H1 (cell line): ENCODE data around the gene A2ML1. TPM values are rescaled to one million over a fixed set of nuclear protein-coding genes. Genes with fewer than 3 reads are reported as not detected.

Experiments
- CTCF ChIA-PET: fragments of 300-600 bp; sonication (Branson Sonifier 250); formaldehyde crosslinking; loops from one replicate; lab custom pipeline; 2021; ENCODE audit not compliant: partially characterized antibody; lab: Charles Lee
- POLR2A ChIA-PET: fragments of 300-600 bp; sonication (Branson Sonifier 250); formaldehyde crosslinking; loops from one replicate; lab custom pipeline; 2021; ENCODE audit warnings: inconsistent platforms; ENCODE audit not compliant: partially characterized antibody; lab: Charles Lee
- DNase-seq, 2 experiments: peaks; one replicate each; pipeline versions ENCODE4 v3.0.0 to v3.0.0-alpha.2; 2010 to 2022; ENCODE audit warnings: low spot score in 2 of 2, low read depth in 1 of 2, mixed read lengths in 1 of 2
- FAIRE-seq: peaks from 2 replicates; lab custom pipeline; 2011; peaks lifted over from hg19 to GRCh38; lab: Jason Lieb, UNC
- H2AFZ ChIP-seq: 2 replicates; pipeline ENCODE4 v1.8.1; 2012; ENCODE audit warnings: low read length, inconsistent platforms
- H2AK5ac ChIP-seq: 2 replicates; pipeline ENCODE4 v1.6.1; 2013; ENCODE audit warnings: low read depth, low read length
- H2BK120ac ChIP-seq: replicated peaks from 2 replicates; pipeline ENCODE3; 2013; ENCODE audit warnings: low read depth, low read length, inconsistent platforms
- H2BK12ac ChIP-seq: 2 replicates; pipeline ENCODE4 v1.6.1; 2013; ENCODE audit warnings: low read depth, low read length
- H2BK15ac ChIP-seq: 2 replicates; pipeline ENCODE4 v1.6.1; 2013; ENCODE audit warnings: low read length
- H2BK20ac ChIP-seq: 2 replicates; pipeline ENCODE4 v1.6.1; 2013; ENCODE audit warnings: low read length
- H2BK5ac ChIP-seq: 2 replicates; pipeline ENCODE4 v1.6.1; 2013; ENCODE audit warnings: low read depth, low read length
- H3K14ac ChIP-seq: 2 replicates; pipeline ENCODE4 v1.6.1; 2013; ENCODE audit warnings: inconsistent platforms; ENCODE audit not compliant: insufficient read length
- H3K18ac ChIP-seq: 2 replicates; pipeline ENCODE4 v1.6.1; 2013; ENCODE audit warnings: low read length; ENCODE audit errors: extremely low read depth
- H3K23ac ChIP-seq: 2 replicates; pipeline ENCODE4 v1.6.1; 2013; ENCODE audit warnings: inconsistent platforms; ENCODE audit not compliant: insufficient read length
- H3K23me2 ChIP-seq: 2 replicates; pipeline ENCODE4 v1.6.1; 2013; ENCODE audit warnings: low read depth, low read length
- H3K27ac ChIP-seq: 2 replicates; pipeline ENCODE4 v1.6.1; 2011; ENCODE audit warnings: low read depth, low read length, inconsistent platforms
- H3K27me3 ChIP-seq, 4 experiments: replicated peaks in 1 of 4; 1 replicate in 1 of 4; 2 replicates in 3 of 4; pipeline versions ENCODE4 v1.6.1 to v1.8.1; 2011 to 2013; ENCODE audit warnings: low read length in 3 of 4, mild to moderate bottlenecking in 3 of 4, inconsistent platforms in 2 of 4, mixed read lengths in 2 of 4, moderate library complexity in 1 of 4; ENCODE audit not compliant: control insufficient read depth in 3 of 4, insufficient read depth in 3 of 4; ENCODE audit errors: extremely low read depth in 1 of 4
- H3K36me3 ChIP-seq, 4 experiments: 2 replicates each; pipeline versions ENCODE4 v1.6.1 to v1.8.1; 2011 to 2013; ENCODE audit warnings: mild to moderate bottlenecking in 4 of 4, low read length in 3 of 4, moderate library complexity in 2 of 4, control low read depth in 1 of 4, inconsistent platforms in 1 of 4; ENCODE audit not compliant: insufficient read depth in 4 of 4, control insufficient read depth in 2 of 4
- H3K4ac ChIP-seq: replicated peaks from 2 replicates; pipeline ENCODE3; 2013; ENCODE audit warnings: low read length, low read depth, mixed read lengths, inconsistent platforms; ENCODE audit not compliant: insufficient read length
- H3K4me1 ChIP-seq, 4 experiments: replicated peaks in 1 of 4; 1 replicate in 1 of 4; 2 replicates in 3 of 4; pipeline versions ENCODE4 v1.6.1 to v1.8.1; 2011 to 2013; ENCODE audit warnings: low read length in 3 of 4, inconsistent platforms in 2 of 4, mixed read lengths in 1 of 4; ENCODE audit not compliant: insufficient read depth in 4 of 4, control insufficient read depth in 3 of 4
- H3K4me2 ChIP-seq, 2 experiments: 2 replicates each; pipeline versions ENCODE4 v1.6.1 to v1.8.1; 2011 to 2013; ENCODE audit warnings: low read depth in 2 of 2, low read length in 2 of 2, control low read depth in 1 of 2, inconsistent platforms in 1 of 2, mild to moderate bottlenecking in 1 of 2; ENCODE audit not compliant: insufficient read depth in 1 of 2
- H3K4me3 ChIP-seq, 4 experiments: fragments of 200-600, 300-600 bp in 1 of 4; sonication (generic), shearing (Covaris generic), sonication (Bioruptor Twin) in 1 of 4; 2 replicates each; pipeline versions ENCODE4 v1.5.1 to v1.8.1; 2011 to 2016; ENCODE audit warnings: low read length in 4 of 4, low read depth in 3 of 4, control low read depth in 2 of 4, inconsistent platforms in 2 of 4, mild to moderate bottlenecking in 2 of 4, mixed read lengths in 1 of 4, moderate library complexity in 1 of 4; ENCODE audit not compliant: insufficient read depth in 2 of 4; ENCODE audit errors: extremely low read depth in 1 of 4
- H3K56ac ChIP-seq: replicated peaks from 2 replicates; pipeline ENCODE3; 2013; ENCODE audit warnings: low read depth, mild to moderate bottlenecking, mixed read lengths, low read length, inconsistent platforms; ENCODE audit not compliant: insufficient read length
- H3K79me1 ChIP-seq: 2 replicates; pipeline ENCODE4 v1.6.1; 2013; ENCODE audit warnings: low read depth, low read length, control low read depth
- H3K79me2 ChIP-seq, 2 experiments: 2 replicates each; pipeline versions ENCODE4 v1.6.1 to v1.8.1; 2012 to 2013; ENCODE audit warnings: low read length in 2 of 2, mild to moderate bottlenecking in 2 of 2, inconsistent platforms in 1 of 2; ENCODE audit not compliant: insufficient read depth in 2 of 2, control insufficient read depth in 1 of 2
- H3K9ac ChIP-seq, 4 experiments: replicated peaks in 1 of 4; 1 replicate in 1 of 4; 2 replicates in 3 of 4; pipeline versions ENCODE4 v1.6.1 to v1.8.1; 2011 to 2013; ENCODE audit warnings: low read depth in 3 of 4, low read length in 3 of 4, control low read depth in 2 of 4, mild to moderate bottlenecking in 2 of 4, moderate library complexity in 2 of 4, inconsistent platforms in 1 of 4; ENCODE audit errors: extremely low read depth in 1 of 4
- H3K9me3 ChIP-seq, 2 experiments: 2 replicates each; pipeline versions ENCODE4 v1.6.1 to v1.8.1; 2012 to 2013; ENCODE audit warnings: mild to moderate bottlenecking in 2 of 2, moderate library complexity in 2 of 2, control low read depth in 1 of 2, inconsistent platforms in 1 of 2, low read depth in 1 of 2, low read length in 1 of 2, mixed read lengths in 1 of 2; ENCODE audit not compliant: insufficient read depth in 2 of 2
- H4K20me1 ChIP-seq, 2 experiments: replicated peaks in 1 of 2; 2 replicates each; pipeline versions ENCODE3 to v1.8.1; 2011 to 2013; ENCODE audit warnings: inconsistent platforms in 2 of 2, low read length in 2 of 2, mild to moderate bottlenecking in 1 of 2; ENCODE audit not compliant: insufficient read depth in 2 of 2, control insufficient read depth in 1 of 2
- H4K5ac ChIP-seq: 2 replicates; pipeline ENCODE4 v1.6.1; 2013; ENCODE audit warnings: low read length, low read depth, mixed read lengths, inconsistent platforms; ENCODE audit not compliant: insufficient read length
- H4K8ac ChIP-seq: 2 replicates; pipeline ENCODE4 v1.8.0; 2013; ENCODE audit warnings: mild to moderate bottlenecking, moderate library complexity, low read length, inconsistent platforms; ENCODE audit not compliant: insufficient read depth; ENCODE audit errors: extremely low read depth
- H4K91ac ChIP-seq: replicated peaks from 2 replicates; pipeline ENCODE3; 2013; ENCODE audit warnings: low read length, mixed read lengths, inconsistent platforms; ENCODE audit not compliant: insufficient read length
- HDAC6 ChIP-seq: IDR thresholded peaks from one replicate; pipeline ENCODE4 v1.7.1; 2012; ENCODE audit warnings: low read depth, mild to moderate bottlenecking, inconsistent platforms, low read length, moderate library complexity
- NANOG ChIP-seq: IDR thresholded peaks from 2 replicates; pipeline ENCODE4 v1.6.1; 2011; ENCODE audit warnings: low read length, low read depth, mild to moderate bottlenecking, inconsistent platforms; ENCODE audit not compliant: insufficient read depth, poor library complexity, severe bottlenecking
- SIX5 ChIP-seq: IDR thresholded peaks from 2 replicates; pipeline ENCODE4 v1.6.1; 2011; ENCODE audit warnings: mild to moderate bottlenecking, low read depth, low read length
- SP4 ChIP-seq: IDR thresholded peaks from 2 replicates; pipeline ENCODE4 v1.6.1; 2012; ENCODE audit warnings: low read length, inconsistent platforms
- SUZ12 ChIP-seq: fragments of 200-600 bp; sonication (generic); IDR thresholded peaks from 2 replicates; pipeline ENCODE4 v1.6.1; 2012; ENCODE audit warnings: mild to moderate bottlenecking, inconsistent platforms, low read length, moderate library complexity, mixed read lengths
- WGBS, 2 experiments: shearing (Covaris generic) in 1 of 2; methylation state at CpG; one replicate each; pipeline versions ENCODE4 v1.1.6 to v1.1.7; 2013 to 2015; ENCODE audit warnings: low lambda C conversion rate in 2 of 2, mixed read lengths in 2 of 2, inconsistent platforms in 1 of 2, low coverage in 1 of 2, missing lambda C conversion rate in 1 of 2; ENCODE audit not compliant: insufficient replicate concordance in 2 of 2, insufficient coverage in 1 of 2, insufficient read length in 1 of 2; ENCODE audit errors: extremely low coverage in 1 of 2, missing lambda C conversion rate in 1 of 2; 5-methylcytosine and 5-hydroxymethylcytosine counted together
- polyA plus RNA-seq, 7 experiments: library from polyadenylated mRNA; depleted of rRNA in 3 of 7; stranded (reverse) in 5 of 7; unstranded in 2 of 7; fragments of >200 nt in 5 of 7; fragments of 200-250 nt in 2 of 7; gene quantifications; 1 replicate in 5 of 7; 2 replicates in 1 of 7; 4 replicates in 1 of 7; pipeline versions ENCODE4 v1.2.1 to v1.2.3, GENCODE V29; 2011 to 2013; ENCODE audit warnings: missing spikeins in 2 of 7, mixed read lengths in 2 of 7
- total RNA-seq: library from RNA; stranded (reverse); fragmentation: NEBNext Ultra II Directional; extraction: Animal tissue kit (Norgen Biotek cat#: 25700); gene quantifications from 2 replicates; pipeline ENCODE4 v1.2.1, GENCODE V29; 2021

A2ML1 gene
- total and polyA plus RNA-seq, 2 of the 8 experiments (the other 6 are each of a cell fraction or from before 2014, with no cell fraction given) = 10.2 to 10.3 TPM

DNA sequence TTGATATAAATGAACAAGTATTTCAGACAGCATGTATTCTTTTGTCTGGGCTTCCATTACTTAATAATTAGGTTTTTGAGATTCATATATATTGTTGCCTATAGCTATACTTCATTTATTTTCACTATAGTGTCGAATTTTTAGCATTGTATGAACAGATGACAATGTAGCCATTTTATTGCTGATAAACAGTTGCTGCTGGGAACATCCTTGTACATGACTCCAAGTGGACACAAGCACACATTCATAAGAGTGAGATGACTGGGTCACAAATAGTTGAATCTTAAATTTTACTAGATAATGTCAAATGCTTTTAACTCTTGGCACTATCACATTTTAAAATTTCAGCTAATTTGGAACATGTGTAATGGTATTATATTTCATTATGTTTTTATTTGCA is 72.6 kb downstream of the A2ML1 start:
- H2BK15ac ChIP-seq = no peak overlapping the region
- no peaks in the 10 kb centered on the region for H3K23me2 ChIP-seq
- H4K91ac ChIP-seq = no peak overlapping the region
- no peak overlapping the region for H3K14ac ChIP-seq
- no peak for DNase-seq
- H2AFZ ChIP-seq = no peak overlapping the region
- no peak overlapping the region for H3K4me3 ChIP-seq
- peaks cover 0 to 5% (median 1%) of the 10 kb centered on the region in 4 experiments; a peak in 3 of 7 replicates for H3K4me1 ChIP-seq
- no peaks in the 10 kb centered on the region for H3K27me3 ChIP-seq
- no peak overlapping the region for H3K4ac ChIP-seq
- 0 out of 2 replicates have a peak, but pooled peaks cover 2% of the 10 kb centered on the region for H3K79me1 ChIP-seq
- TF ChIP-seq SP4 (no peak), SIX5 (no peak), NANOG (no peak), HDAC6 (no peak), SUZ12 (no peak)
- TF ChIP-seq, all 59 proteins: peak for 0
- Histone ChIP-seq H4K20me1 (no peaks in the 10 kb centered on the region), H3K27ac (no peak overlapping the region), H3K23ac (no peak overlapping the region), H2BK5ac (no peak overlapping the region), H2AK5ac (no peak overlapping the region), H3K36me3 (no peaks in the 10 kb centered on the region; a peak in 1 of 8 replicates), H3K18ac (no peak overlapping the region), H4K8ac (no peak overlapping the region), H2BK20ac (no peak overlapping the region), H3K79me2 (no peaks in the 10 kb centered on the region), H2BK120ac (no peak overlapping the region), H2BK12ac (no peak overlapping the region), H3K9me3 (peaks cover 0 to 7% of the 10 kb centered on the region in 2 experiments; a peak in 1 of 4 replicates), H4K5ac (no peak overlapping the region), H3K9ac (no peak overlapping the region), H3K56ac (no peak overlapping the region), H3K4me2 (no peak overlapping the region)
- CTCF ChIA-PET = interaction anchor here (1.0 to 7.6 kb wide), 4 partner anchors 20 to 71 kb away, joined by 3 to 61 read pairs (median 5); no protein-coding TSS in a partner anchor
- POLR2A ChIA-PET = interaction anchor here (1.2 kb wide), 1 partner anchor 15 kb away, joined by 4 read pairs; no protein-coding TSS in a partner anchor
- 81% methylated on average over 1 of the region's 1 CpG; no CpG with 5 or more reads in 1 of the 2 experiments for WGBS, 2 experiments
- FAIRE-seq = no peak
